ENCODE data around the gene LDB2. TPM values are rescaled to one million over a fixed set of nuclear protein-coding genes. Genes with fewer than 3 reads are reported as not detected.

LDB2 gene
- total and polyA plus RNA-seq, 2 donors from 2014 or later: 26.9 to 59.9 TPM

GRCh38 chr4:16833722-16834121 is 64.7 kb downstream of the LDB2 start:
- no peaks in the 10 kb centered on the region for H3K9me3 ChIP-seq (ENCODE audit: control insufficient read depth in 2 of 3, insufficient read depth in 1 of 3, low read length in 3 of 3)
- no peak for FAIRE-seq
- TF ChIP-seq, protein P1, sequence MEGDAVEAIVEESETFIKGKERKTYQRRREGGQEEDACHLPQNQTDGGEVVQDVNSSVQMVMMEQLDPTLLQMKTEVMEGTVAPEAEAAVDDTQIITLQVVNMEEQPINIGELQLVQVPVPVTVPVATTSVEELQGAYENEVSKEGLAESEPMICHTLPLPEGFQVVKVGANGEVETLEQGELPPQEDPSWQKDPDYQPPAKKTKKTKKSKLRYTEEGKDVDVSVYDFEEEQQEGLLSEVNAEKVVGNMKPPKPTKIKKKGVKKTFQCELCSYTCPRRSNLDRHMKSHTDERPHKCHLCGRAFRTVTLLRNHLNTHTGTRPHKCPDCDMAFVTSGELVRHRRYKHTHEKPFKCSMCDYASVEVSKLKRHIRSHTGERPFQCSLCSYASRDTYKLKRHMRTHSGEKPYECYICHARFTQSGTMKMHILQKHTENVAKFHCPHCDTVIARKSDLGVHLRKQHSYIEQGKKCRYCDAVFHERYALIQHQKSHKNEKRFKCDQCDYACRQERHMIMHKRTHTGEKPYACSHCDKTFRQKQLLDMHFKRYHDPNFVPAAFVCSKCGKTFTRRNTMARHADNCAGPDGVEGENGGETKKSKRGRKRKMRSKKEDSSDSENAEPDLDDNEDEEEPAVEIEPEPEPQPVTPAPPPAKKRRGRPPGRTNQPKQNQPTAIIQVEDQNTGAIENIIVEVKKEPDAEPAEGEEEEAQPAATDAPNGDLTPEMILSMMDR (IDR thresholded peaks at IDR 0.05; ENCODE audit: borderline replicate concordance, extremely low read depth, insufficient read depth): no peak
- H3K36me3 ChIP-seq (ENCODE audit: control insufficient read depth in 2 of 3, insufficient read depth in 3 of 3, low read length in 3 of 3): no peaks in the 10 kb centered on the region
- no peak overlapping the region for H3K4me3 ChIP-seq (ENCODE audit: low read length in 3 of 3)
- peaks cover 0 to 5% (median 5%) of the 10 kb centered on the region in 3 donors for H3K4me1 ChIP-seq (ENCODE audit: control insufficient read depth in 2 of 3, insufficient read depth in 2 of 3, low read depth in 1 of 3, low read length in 3 of 3)
- no peak for DNase-seq
- no peak overlapping the region for H3K9ac ChIP-seq (ENCODE audit: low read length in 3 of 3)
- intact Hi-C loops (cut with DNase I): no loop called here
- no peak overlapping the region for H3K27ac ChIP-seq (ENCODE audit: low read depth in 2 of 2, low read length in 2 of 2)
- no peaks in the 10 kb centered on the region for H3K27me3 ChIP-seq (ENCODE audit: control insufficient read depth, insufficient read depth, low read length)

DNA sequence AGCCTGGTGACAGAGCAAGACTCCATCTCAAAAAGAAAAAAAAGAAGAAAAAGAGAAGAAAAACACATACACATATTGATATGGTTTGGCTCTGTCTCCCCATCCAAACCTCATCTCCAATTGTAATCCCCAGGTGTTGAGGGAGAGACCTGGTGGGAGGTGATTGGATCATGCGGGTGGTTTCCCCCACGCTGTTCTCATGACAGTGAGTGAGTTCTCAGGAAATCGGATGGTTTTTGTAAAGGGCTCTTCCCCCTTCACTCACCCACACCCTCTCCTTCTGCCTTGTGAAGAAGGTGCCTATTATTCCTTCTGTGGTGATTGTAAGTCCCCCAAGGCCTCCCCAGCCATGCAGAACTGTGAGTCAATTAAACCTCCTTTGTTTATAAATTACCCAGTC is 68.4 kb downstream of the LDB2 start:
- Histone ChIP-seq H3K27ac (ENCODE audit: low read depth in 2 of 2, low read length in 2 of 2) (no peak overlapping the region), H3K9me3 (ENCODE audit: control insufficient read depth in 2 of 3, insufficient read depth in 1 of 3, low read length in 3 of 3) (no peaks in the 10 kb centered on the region), H3K4me1 (ENCODE audit: control insufficient read depth in 2 of 3, insufficient read depth in 2 of 3, low read depth in 1 of 3, low read length in 3 of 3) (no peaks in the 10 kb centered on the region), H3K9ac (ENCODE audit: low read length in 3 of 3) (no peak overlapping the region), H3K27me3 (ENCODE audit: control insufficient read depth, insufficient read depth, low read length) (no peaks in the 10 kb centered on the region), H3K36me3 (ENCODE audit: control insufficient read depth in 2 of 3, insufficient read depth in 3 of 3, low read length in 3 of 3) (no peaks in the 10 kb centered on the region), H3K4me3 (ENCODE audit: low read length in 3 of 3) (no peak overlapping the region)
- DNase-seq: no peak
- no peak for FAIRE-seq
- intact Hi-C loops (cut with DNase I): no loop called here
- TF ChIP-seq, protein P1 (IDR thresholded peaks at IDR 0.05; ENCODE audit: borderline replicate concordance, extremely low read depth, insufficient read depth): no peak

DNA sequence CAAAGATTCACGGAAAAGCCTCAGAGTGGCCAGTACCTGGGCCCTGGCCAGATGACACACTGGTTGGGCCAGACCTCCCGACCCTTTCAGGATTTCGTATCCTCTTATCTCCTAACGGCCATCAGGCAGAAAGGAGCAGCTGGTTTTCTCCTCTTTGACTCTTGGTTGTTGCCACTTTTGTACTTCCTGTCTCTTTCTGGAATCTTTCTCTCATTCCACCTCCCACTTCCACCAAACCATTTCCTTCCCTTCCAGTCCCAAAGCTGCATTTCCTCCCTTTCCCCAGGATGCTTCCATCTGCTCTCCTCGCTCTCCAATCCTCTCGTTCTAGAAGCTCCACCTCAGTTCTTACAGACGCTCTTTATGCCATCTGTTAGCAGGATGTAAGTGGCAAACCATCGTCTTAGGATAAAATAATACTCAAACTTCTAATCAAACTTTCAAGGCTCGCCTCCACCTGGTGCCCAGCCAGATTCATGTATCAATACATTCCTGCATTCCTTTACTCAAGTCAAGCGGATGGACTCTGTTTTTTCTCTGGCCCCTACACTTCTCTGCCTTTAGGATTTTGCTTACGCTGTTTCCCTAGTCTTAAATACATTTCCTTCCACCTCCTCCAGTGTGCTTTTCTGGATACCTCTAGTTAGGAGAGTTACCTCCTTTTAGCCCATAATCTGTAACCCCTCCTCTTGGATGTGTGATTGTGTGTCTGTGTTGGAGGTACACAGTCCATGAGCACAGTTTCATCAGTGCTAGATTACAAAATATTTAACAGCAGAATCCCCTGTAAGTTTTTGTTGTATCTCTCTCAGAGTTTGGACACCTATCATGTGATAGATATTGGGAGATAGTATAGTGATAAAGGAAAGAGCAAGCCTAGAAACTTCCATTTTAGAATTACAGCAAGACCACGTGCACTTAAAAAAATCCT is 70.4 kb downstream of the LDB2 start:
- DNase-seq (peak in 1 of 5 donors; percentile 25), FAIRE-seq (no peak)
- intact Hi-C loops (cut with DNase I): no loop called here
- TF ChIP-seq, protein P1 (IDR thresholded peaks at IDR 0.05; ENCODE audit: borderline replicate concordance, extremely low read depth, insufficient read depth): no peak
- H3K27ac ChIP-seq (ENCODE audit: low read depth in 2 of 2, low read length in 2 of 2): no peak overlapping the region
- H3K27me3 ChIP-seq (ENCODE audit: control insufficient read depth, insufficient read depth, low read length): no peaks in the 10 kb centered on the region
- no peak overlapping the region for H3K9ac ChIP-seq (ENCODE audit: low read length in 3 of 3)
- H3K36me3 ChIP-seq (ENCODE audit: control insufficient read depth in 2 of 3, insufficient read depth in 3 of 3, low read length in 3 of 3): peaks cover 0 to 2% (median 0%) of the 10 kb centered on the region in 3 donors
- no peaks in the 10 kb centered on the region for H3K9me3 ChIP-seq (ENCODE audit: control insufficient read depth in 2 of 3, insufficient read depth in 1 of 3, low read length in 3 of 3)
- H3K4me3 ChIP-seq (ENCODE audit: low read length in 3 of 3): no peak overlapping the region
- H3K4me1 ChIP-seq (ENCODE audit: control insufficient read depth in 2 of 3, insufficient read depth in 2 of 3, low read depth in 1 of 3, low read length in 3 of 3): peaks cover 0 to 7% (median 0%) of the 10 kb centered on the region in 3 donors

All from kidney (tissue), 14 donors.